SK-N-SH (cell line): ENCODE measurements around the gene SLC7A14. TPM values are rescaled to one million over a fixed set of nuclear protein-coding genes. Genes with fewer than 3 reads are reported as not detected.
A peak's percentile ranks its signal among the peaks of the same experiment; 100 is the strongest.

Experiments used
- CTCF ChIA-PET: fragments of 300-600, 350-600 bp; formaldehyde crosslinking; extraction: SDS; loops from one replicate; lab custom pipeline; 2021; lab: Yijun Ruan, JAX
- POLR2A ChIA-PET: fragments of 350-600 bp; sonication (Branson Sonifier 250); formaldehyde crosslinking; extraction: SDS; loops from one replicate; lab custom pipeline; 2020; ENCODE audit warnings: antibody characterized with exemption, inconsistent platforms; lab: Yijun Ruan, JAX
- DNase-seq: peaks from one replicate; pipeline ENCODE4 v3.0.0; 2012
- H2AFZ ChIP-seq: fragments of 200-600 bp; sonication (generic); 2 replicates; pipeline ENCODE4 v1.8.1; 2016; ENCODE audit warnings: antibody characterized with exemption, mild to moderate bottlenecking, low read depth
- H3F3A ChIP-seq: fragments of 200-600 bp; sonication (generic); replicated peaks from 2 replicates; pipeline ENCODE3; 2016; ENCODE audit warnings: antibody characterized with exemption, mild to moderate bottlenecking; ENCODE audit not compliant: insufficient read depth
- H3K27ac ChIP-seq, 2 experiments: fragments of 200-500 bp in 1 of 2; fragments of 200-600 bp in 1 of 2; sonication (Bioruptor generic) in 1 of 2; sonication (generic), shearing (Covaris generic) in 1 of 2; 2 replicates each; pipeline versions ENCODE4 v1.5.1 to v1.6.1; 2014 to 2016; ENCODE audit warnings: low read depth in 2 of 2, inconsistent platforms in 1 of 2, low read length in 1 of 2, mild to moderate bottlenecking in 1 of 2, mixed read lengths in 1 of 2
- H3K27me3 ChIP-seq: fragments of 200-600 bp; sonication (generic), shearing (Covaris generic); 2 replicates; pipeline ENCODE4 v1.6.1; 2016; ENCODE audit warnings: mixed run types; ENCODE audit not compliant: insufficient read depth
- H3K36me3 ChIP-seq, 2 experiments: fragments of 200-500 bp in 1 of 2; fragments of 200-600 bp in 1 of 2; sonication (Bioruptor generic) in 1 of 2; sonication (generic) in 1 of 2; replicated peaks in 1 of 2; 2 replicates each; pipeline versions ENCODE3 to v1.5.1; 2014 to 2016; ENCODE audit warnings: low read length in 1 of 2, mild to moderate bottlenecking in 1 of 2; ENCODE audit not compliant: insufficient read depth in 2 of 2, control insufficient read depth in 1 of 2
- H3K4me1 ChIP-seq, 2 experiments: fragments of 200-500 bp in 1 of 2; fragments of 200-600 bp in 1 of 2; sonication (Bioruptor generic) in 1 of 2; sonication (generic), shearing (Covaris generic) in 1 of 2; 2 replicates each; pipeline versions ENCODE4 v1.5.1 to v1.6.1; 2014 to 2016; ENCODE audit warnings: low read depth in 1 of 2, low read length in 1 of 2, mixed run types in 1 of 2; ENCODE audit not compliant: insufficient read depth in 2 of 2, control insufficient read depth in 1 of 2
- H3K4me2 ChIP-seq: fragments of 200-600 bp; sonication (generic), shearing (Covaris generic); 2 replicates; pipeline ENCODE4 v1.6.1; 2017; ENCODE audit warnings: mixed run types
- H3K4me3 ChIP-seq, 2 experiments: fragments of 200-500 bp in 1 of 2; fragments of 200-600 bp in 1 of 2; sonication (Bioruptor generic) in 1 of 2; sonication (generic), shearing (Covaris generic) in 1 of 2; 2 replicates each; pipeline versions ENCODE4 v1.5.1 to v1.8.1; 2014 to 2016; ENCODE audit warnings: low read depth in 2 of 2, inconsistent platforms in 1 of 2, low read length in 1 of 2, mild to moderate bottlenecking in 1 of 2, mixed read lengths in 1 of 2, moderate library complexity in 1 of 2
- H3K79me2 ChIP-seq: fragments of 200-600 bp; sonication (generic); 2 replicates; pipeline ENCODE4 v1.8.1; 2017; ENCODE audit warnings: mild to moderate bottlenecking; ENCODE audit not compliant: insufficient read depth
- H3K9ac ChIP-seq: fragments of 200-600 bp; sonication (generic); 2 replicates; pipeline ENCODE4 v1.6.1; 2017; ENCODE audit warnings: mixed run types
- H3K9me2 ChIP-seq: fragments of 200-600 bp; sonication (generic); 2 replicates; pipeline ENCODE4 v1.6.1; 2017; ENCODE audit warnings: mixed run types
- H3K9me3 ChIP-seq: fragments of 200-600 bp; sonication (generic); 2 replicates; pipeline ENCODE4 v1.6.1; 2017; ENCODE audit warnings: mixed run types, mild to moderate bottlenecking, moderate library complexity
- H4K20me1 ChIP-seq: fragments of 200-600 bp; sonication (generic); 2 replicates; pipeline ENCODE4 v1.6.1; 2017; ENCODE audit warnings: mild to moderate bottlenecking, mixed run types; ENCODE audit not compliant: insufficient read depth
- CHD2 ChIP-seq: fragments of 150-350 bp; IDR thresholded peaks from 2 replicates; pipeline ENCODE4 v1.6.1; 2018; ENCODE audit warnings: low read length; ENCODE audit not compliant: partially characterized antibody
- EP300 ChIP-seq, 2 experiments: IDR thresholded peaks; 2 replicates each; pipeline versions ENCODE4 v1.4.0 to v1.6.1; 2012; ENCODE audit warnings: borderline replicate concordance in 1 of 2, low read depth in 1 of 2, low read length in 1 of 2
- EZH2phosphoT487 ChIP-seq: fragments of 200-600 bp; sonication (generic); IDR thresholded peaks from 2 replicates; pipeline ENCODE4 v1.6.1; 2017; ENCODE audit warnings: low read depth, mixed run types, mild to moderate bottlenecking, antibody characterized with exemption, moderate library complexity, borderline replicate concordance
- FOSL2 ChIP-seq: IDR thresholded peaks from 2 replicates; pipeline ENCODE4 v1.4.0; 2012; ENCODE audit warnings: low read depth, mild to moderate bottlenecking, moderate library complexity, borderline replicate concordance
- FOXJ3 ChIP-seq: sonication (generic); formaldehyde crosslinking; IDR thresholded peaks from 2 replicates; pipeline ENCODE4 v1.5.1; 2020; ENCODE audit warnings: mild to moderate bottlenecking, missing genetic modification reagents
- GABPA ChIP-seq: IDR thresholded peaks from 2 replicates; pipeline ENCODE4 v1.4.0; 2012; ENCODE audit warnings: low read depth, mild to moderate bottlenecking
- GATA2 ChIP-seq: sonication (generic); formaldehyde crosslinking; IDR thresholded peaks from 2 replicates; pipeline ENCODE4 v1.5.0; 2020; ENCODE audit warnings: mild to moderate bottlenecking, missing genetic modification reagents
- MEF2A ChIP-seq: IDR thresholded peaks from 2 replicates; pipeline ENCODE4 v1.4.0; 2012; ENCODE audit warnings: low read depth, borderline replicate concordance
- MXI1 ChIP-seq: IDR thresholded peaks from 2 replicates; pipeline ENCODE4 v1.6.1; 2012; ENCODE audit warnings: mild to moderate bottlenecking, low read depth, low read length, improper control_type of control experiment
- NFIC ChIP-seq: IDR thresholded peaks from 2 replicates; pipeline ENCODE4 v1.4.0; 2012; ENCODE audit warnings: borderline replicate concordance
- NRF1 ChIP-seq: IDR thresholded peaks from 2 replicates; pipeline ENCODE4 v1.6.1; 2012; ENCODE audit warnings: low read depth, mild to moderate bottlenecking, low read length
- POLR2AphosphoS5 ChIP-seq: IDR thresholded peaks from 2 replicates; pipeline ENCODE4 v1.6.1; 2012; ENCODE audit warnings: low read depth, low read length
- RCOR1 ChIP-seq: fragments of 150-350 bp; IDR thresholded peaks from 2 replicates; pipeline ENCODE4 v1.6.1; 2017; ENCODE audit warnings: antibody characterized with exemption, low read length
- RXRA ChIP-seq: IDR thresholded peaks from 2 replicates; pipeline ENCODE4 v1.4.0; 2012; ENCODE audit warnings: low read depth, mild to moderate bottlenecking, borderline replicate concordance
- SIN3A ChIP-seq: IDR thresholded peaks from 2 replicates; pipeline ENCODE4 v1.6.1; 2012; ENCODE audit warnings: low read depth, mild to moderate bottlenecking, low read length, moderate library complexity, borderline replicate concordance
- SMC3 ChIP-seq: IDR thresholded peaks from 2 replicates; pipeline ENCODE4 v1.6.1; 2012; ENCODE audit warnings: low read depth, low read length, improper control_type of control experiment
- TEAD4 ChIP-seq: IDR thresholded peaks from 2 replicates; pipeline ENCODE4 v1.4.0; 2012; ENCODE audit warnings: mild to moderate bottlenecking, borderline replicate concordance; ENCODE audit not compliant: insufficient read depth
- WGBS: methylation state at CpG from one replicate; pipeline ENCODE4 v1.1.6; 2017; ENCODE audit warnings: low lambda C conversion rate; 5-methylcytosine and 5-hydroxymethylcytosine counted together
- polyA plus RNA-seq, 3 experiments: library from polyadenylated mRNA; depleted of rRNA; stranded (reverse); fragments of >200 nt; gene quantifications; 2 replicates each; pipeline ENCODE4 v1.2.3, GENCODE V29; 2012
- TF ChIP-seq, protein P1 (sequence below): fragments of 150-350 bp; IDR thresholded peaks from 2 replicates; pipeline ENCODE4 v1.6.1; 2016; ENCODE audit warnings: mild to moderate bottlenecking, low read depth, low read length
- TF ChIP-seq, protein P2 (sequence below): IDR thresholded peaks from 2 replicates; pipeline ENCODE4 v1.4.0; 2012; ENCODE audit warnings: low read depth
- TF ChIP-seq, protein P3 (sequence below): fragments of 150-350 bp; IDR thresholded peaks from 2 replicates; pipeline ENCODE4 v1.6.1; 2017; ENCODE audit warnings: antibody characterized with exemption, low read length, low read depth, borderline replicate concordance
- TF ChIP-seq, protein P4 (sequence below): IDR thresholded peaks from 2 replicates; pipeline ENCODE4 v1.4.0; 2012; ENCODE audit warnings: low read depth, borderline replicate concordance

The SLC7A14 gene
- polyA plus RNA-seq, 1 of the 3 experiments (the other 2 are of a cell fraction), result 2.5 TPM

DNA sequence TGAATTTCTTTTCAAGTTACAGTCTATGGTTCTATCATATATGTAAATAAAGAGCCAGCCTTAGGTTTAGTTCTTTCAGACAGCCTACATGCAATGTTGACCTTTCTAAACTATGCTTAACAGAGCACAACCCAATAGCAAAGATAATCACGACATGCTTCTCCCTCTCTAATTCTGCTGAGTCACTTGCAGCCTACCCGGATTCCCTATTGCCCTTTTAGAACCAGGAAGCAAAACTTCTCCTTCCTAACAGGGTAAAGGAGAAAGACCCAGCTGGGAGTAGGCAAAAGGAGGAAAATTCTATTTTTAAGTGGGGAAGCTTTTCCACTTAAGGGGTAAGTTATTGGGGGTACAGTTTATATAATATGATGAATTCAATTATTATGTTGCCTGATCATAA lies 79.3 kb downstream of the SLC7A14 start:
- H3K4me1 ChIP-seq, result peaks cover 0 to 9% of the 10 kb centered on the region in 2 experiments; a peak in 1 of 4 replicates
- no peaks in the 10 kb centered on the region for H3K9me3 ChIP-seq
- TF ChIP-seq EP300 (IDR thresholded peaks at IDR 0.05; ENCODE audit: borderline replicate concordance in 1 of 2, low read depth in 1 of 2, low read length in 1 of 2) (no peak), GABPA (0 out of 2 replicates have a peak, but pooled peaks have one; percentile 13), SIN3A (no peak)
- TF ChIP-seq, protein P1, sequence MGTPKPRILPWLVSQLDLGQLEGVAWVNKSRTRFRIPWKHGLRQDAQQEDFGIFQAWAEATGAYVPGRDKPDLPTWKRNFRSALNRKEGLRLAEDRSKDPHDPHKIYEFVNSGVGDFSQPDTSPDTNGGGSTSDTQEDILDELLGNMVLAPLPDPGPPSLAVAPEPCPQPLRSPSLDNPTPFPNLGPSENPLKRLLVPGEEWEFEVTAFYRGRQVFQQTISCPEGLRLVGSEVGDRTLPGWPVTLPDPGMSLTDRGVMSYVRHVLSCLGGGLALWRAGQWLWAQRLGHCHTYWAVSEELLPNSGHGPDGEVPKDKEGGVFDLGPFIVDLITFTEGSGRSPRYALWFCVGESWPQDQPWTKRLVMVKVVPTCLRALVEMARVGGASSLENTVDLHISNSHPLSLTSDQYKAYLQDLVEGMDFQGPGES, result no peak
- H3K27ac ChIP-seq, result no peak overlapping the region
- H3K79me2 ChIP-seq, result no peaks in the 10 kb centered on the region
- ChIA-PET POLR2A (no interaction called here), CTCF (interaction anchor here (1.0 kb wide), 1 partner anchor 22 kb away, joined by 3 read pairs; no protein-coding TSS in a partner anchor)
- peak overlapping the region; percentile 75 for H2AFZ ChIP-seq
- H3K27me3 ChIP-seq, result no peaks in the 10 kb centered on the region
- no peaks in the 10 kb centered on the region for H3K36me3 ChIP-seq
- H3K9ac ChIP-seq, result no peak overlapping the region
- no peak overlapping the region for H3K4me2 ChIP-seq
- WGBS, result 33% methylated on average over 2 of the region's 2 CpGs
- no peak overlapping the region for H3K4me3 ChIP-seq
- no peaks in the 10 kb centered on the region for H3F3A ChIP-seq
- DNase-seq, result no peak
- H3K9me2 ChIP-seq, result no peaks in the 10 kb centered on the region
- H4K20me1 ChIP-seq, result no peaks in the 10 kb centered on the region

DNA sequence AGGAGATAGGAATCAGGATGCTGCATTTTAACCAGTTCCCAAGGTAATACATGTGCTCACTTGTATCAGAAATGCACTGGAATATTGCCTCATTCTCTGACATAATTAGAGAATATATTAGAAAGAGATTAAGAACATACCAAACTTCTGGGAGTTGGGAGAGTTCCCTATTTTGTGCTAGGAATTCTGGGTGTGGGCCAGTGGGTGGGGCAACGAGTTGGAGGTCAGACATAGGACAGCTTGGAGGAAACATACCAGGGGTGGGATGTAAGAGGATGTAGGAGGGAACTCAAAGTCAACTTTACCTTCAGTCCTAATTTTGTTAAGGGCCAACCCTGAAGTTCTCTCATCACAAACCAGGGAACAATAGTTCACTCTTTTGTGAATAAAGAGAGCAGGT lies 83.6 kb downstream of the SLC7A14 start:
- Histone ChIP-seq H3K4me1 (peaks cover 0 to 9% of the 10 kb centered on the region in 2 experiments; a peak in 1 of 4 replicates), H3K36me3 (no peaks in the 10 kb centered on the region), H3K27ac (no peak overlapping the region), H3K4me3 (no peak overlapping the region), H3K79me2 (no peaks in the 10 kb centered on the region), H3K4me2 (no peak overlapping the region), H3K27me3 (no peaks in the 10 kb centered on the region), H3F3A (no peaks in the 10 kb centered on the region), H4K20me1 (no peaks in the 10 kb centered on the region), H2AFZ (no peak overlapping the region), H3K9me2 (no peaks in the 10 kb centered on the region), H3K9ac (no peak overlapping the region), H3K9me3 (no peaks in the 10 kb centered on the region)
- CTCF ChIA-PET, result interaction anchor here (1.1 kb wide), 1 partner anchor 88 kb away, joined by 3 read pairs; no protein-coding TSS in a partner anchor
- 40% methylated on average over 1 of the region's 1 CpG for WGBS
- TF ChIP-seq, protein P2, sequence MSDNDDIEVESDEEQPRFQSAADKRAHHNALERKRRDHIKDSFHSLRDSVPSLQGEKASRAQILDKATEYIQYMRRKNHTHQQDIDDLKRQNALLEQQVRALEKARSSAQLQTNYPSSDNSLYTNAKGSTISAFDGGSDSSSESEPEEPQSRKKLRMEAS, result no peak
- TF ChIP-seq NRF1 (no peak), NFIC (no peak), POLR2AphosphoS5 (no peak), TEAD4 (no peak), FOXJ3 (no peak), RCOR1 (no peak), MXI1 (no peak), GATA2 (CRISPR knock-in tag) (no peak), FOSL2 (no peak), SIN3A (no peak), MEF2A (no peak), CHD2 (no peak), RXRA (no peak), EZH2phosphoT487 (no peak), SMC3 (no peak)
- TF ChIP-seq, protein P3, sequence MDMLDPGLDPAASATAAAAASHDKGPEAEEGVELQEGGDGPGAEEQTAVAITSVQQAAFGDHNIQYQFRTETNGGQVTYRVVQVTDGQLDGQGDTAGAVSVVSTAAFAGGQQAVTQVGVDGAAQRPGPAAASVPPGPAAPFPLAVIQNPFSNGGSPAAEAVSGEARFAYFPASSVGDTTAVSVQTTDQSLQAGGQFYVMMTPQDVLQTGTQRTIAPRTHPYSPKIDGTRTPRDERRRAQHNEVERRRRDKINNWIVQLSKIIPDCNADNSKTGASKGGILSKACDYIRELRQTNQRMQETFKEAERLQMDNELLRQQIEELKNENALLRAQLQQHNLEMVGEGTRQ, result no peak
- TF ChIP-seq, protein P4, sequence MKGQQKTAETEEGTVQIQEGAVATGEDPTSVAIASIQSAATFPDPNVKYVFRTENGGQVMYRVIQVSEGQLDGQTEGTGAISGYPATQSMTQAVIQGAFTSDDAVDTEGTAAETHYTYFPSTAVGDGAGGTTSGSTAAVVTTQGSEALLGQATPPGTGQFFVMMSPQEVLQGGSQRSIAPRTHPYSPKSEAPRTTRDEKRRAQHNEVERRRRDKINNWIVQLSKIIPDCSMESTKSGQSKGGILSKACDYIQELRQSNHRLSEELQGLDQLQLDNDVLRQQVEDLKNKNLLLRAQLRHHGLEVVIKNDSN, result no peak
- POLR2A ChIA-PET, result no interaction called here
- DNase-seq, result no peak
